Activated CD4-positive, CD25-positive, alpha-beta regulatory T cell treated with anti-CD3 and anti-CD28 coated beads, Interleukin-2, amount 50 U/mL, for 24 hours (primary cell): ENCODE results near the gene NMT1.
A peak's percentile ranks its signal among the peaks of the same experiment; 100 is the strongest.
"Not testable (repeated sequence)": the region's sequence is repeated elsewhere in the genome, so short reads cannot be mapped to it uniquely, and the experiment has no call there.

Experiments used
- ATAC-seq, 2 donors: fragments of 150-1000 bp; cut with Tn5 transposase; one replicate each; pipeline ENCODE4 v1.10.0; 2021; ENCODE audit warnings: mild to moderate bottlenecking in 1 of 2, moderate library complexity in 1 of 2

NMT1 gene

GRCh38 chr17:45123930-45124796 is 63.0 kb downstream of the NMT1 start:
- peak; percentile 74 to 80 for ATAC-seq

DNA sequence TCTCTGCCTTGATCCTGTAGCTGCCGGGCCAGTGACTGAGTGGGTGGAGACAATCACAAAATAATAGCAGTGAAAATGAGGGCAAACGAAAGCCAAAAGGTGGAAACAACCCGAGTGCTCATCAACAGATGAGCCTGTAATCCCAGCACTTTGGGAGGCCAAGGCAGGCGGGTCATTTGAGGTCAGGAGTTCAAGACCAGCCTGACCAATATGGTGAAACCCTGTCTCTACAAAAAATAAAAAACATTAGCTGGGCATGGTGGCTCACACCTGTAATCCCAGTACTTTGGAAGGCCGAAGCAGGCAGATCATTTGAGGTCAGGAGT is 63.6 kb downstream of the NMT1 start:
- not testable (repeated sequence) for ATAC-seq

DNA sequence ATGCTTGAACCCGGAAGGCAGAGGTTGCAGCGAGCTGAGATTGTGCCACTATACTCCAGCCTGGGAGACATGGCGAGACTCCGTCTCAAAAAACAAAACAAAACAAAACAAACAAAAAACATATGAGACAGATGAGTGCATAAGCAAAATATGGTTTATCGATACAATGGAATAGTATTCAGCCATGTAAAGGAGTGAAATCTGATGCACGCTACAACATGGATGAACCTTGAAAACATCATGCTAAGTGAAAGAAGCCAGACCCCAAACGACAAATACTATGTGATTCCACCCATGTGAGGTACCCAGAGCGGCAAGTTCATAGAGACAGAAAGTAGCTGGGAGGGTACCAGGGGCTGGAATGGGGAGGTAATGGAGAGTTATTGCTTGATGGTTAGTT is 64.4 kb downstream of the NMT1 start:
- no peak for ATAC-seq

DNA sequence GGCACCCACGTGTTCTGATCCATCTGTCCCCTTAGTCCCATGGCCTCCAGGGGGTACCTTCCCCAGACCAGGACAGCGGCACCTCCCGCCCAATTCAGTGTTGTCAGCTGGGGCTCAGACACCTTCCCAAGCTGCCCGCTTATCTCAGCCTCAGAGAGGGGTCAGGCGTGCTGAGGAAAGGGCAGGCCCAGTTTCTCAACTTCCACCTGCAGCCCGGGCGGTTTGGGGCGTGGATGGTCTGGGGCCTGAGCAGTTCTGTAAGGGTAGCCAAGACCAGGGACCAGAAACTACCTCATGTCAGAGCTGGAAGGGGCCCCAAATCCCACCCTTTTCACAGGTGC is 66.1 kb downstream of the NMT1 start:
- ATAC-seq: no peak

DNA sequence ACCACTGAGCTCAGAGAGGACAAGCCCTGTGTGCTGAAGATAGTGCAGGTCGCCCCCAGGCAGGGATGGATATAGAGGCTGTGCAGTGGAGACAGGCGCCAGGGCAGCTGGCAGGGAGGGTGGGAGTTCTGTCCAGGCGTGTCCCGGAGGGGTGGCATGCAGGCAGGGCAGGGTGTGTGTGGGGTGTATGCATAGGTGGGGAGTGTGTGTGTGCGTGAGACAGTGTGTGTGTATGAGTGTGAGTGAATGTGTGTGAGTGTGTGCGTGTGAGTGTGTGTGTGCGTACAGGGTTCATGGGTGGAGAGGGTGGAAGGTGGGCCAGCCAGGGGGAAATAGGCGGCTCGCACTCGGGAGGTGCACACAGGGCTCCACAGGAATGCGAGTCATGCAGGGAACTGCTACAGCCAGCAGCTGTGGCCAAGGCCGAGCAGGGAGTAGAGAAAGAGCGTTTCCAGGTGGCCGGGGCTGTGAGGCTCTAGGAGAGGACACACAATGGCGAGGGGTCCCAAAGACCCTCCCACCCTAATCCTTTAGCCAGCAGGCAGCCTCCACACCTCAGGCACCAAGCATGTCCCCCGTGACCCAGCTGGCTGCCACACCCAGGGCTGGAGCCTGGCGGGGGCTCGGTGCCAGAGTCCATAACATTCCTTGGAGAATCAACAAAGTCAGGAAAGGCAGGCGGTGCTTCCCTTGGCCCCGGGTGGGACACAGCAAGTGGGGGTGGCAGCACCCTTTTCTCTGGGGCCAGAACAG is 66.6 kb downstream of the NMT1 start:
- ATAC-seq: no peak

GRCh38 chr17:45128331-45128730 is 67.2 kb downstream of the NMT1 start:
- ATAC-seq: no peak

DNA sequence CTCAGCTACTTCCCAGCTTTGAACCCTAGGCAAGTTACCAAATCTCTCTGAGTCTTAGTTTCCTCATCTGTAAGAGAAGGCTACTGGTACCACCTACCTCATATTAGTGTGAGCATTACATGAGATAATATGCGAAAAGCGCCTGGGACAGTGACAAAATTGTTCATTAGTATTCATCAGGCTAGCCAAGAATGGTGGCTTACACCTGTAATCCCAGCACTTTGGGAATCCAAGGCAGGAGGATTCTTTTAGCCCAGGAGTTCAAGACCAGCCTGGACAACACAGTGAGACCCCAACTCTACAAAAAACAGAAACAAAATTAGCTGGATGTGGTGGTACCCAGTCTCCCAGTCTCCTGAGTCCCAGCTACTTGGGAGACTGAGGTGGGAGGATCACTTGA is 67.9 kb downstream of the NMT1 start:
- no peak for ATAC-seq

DNA sequence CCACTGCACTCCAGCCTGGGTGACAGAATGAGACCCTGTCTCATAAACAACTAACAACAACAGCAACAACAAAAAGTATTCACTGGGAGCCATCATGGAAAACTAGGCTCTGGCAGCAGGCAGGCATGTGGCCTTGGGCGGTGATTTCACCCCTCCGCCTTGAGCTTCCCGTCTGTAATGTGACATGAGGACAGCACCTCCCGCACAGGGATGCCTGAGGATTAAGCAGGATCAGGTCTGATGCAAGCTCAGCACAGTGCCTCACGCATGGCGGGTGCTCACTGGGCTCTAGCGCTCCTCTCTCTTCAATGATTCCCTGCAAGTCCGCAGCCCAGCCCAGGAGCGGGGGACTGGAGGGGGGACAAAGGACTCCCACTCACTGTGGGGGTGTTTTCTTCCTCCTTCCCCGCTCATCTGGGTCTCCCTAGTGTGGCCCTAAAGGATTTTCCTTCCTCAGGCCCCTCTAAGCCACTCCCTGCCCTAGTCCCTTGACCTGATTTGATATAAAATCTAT is 68.4 kb downstream of the NMT1 start:
- ATAC-seq: no peak

DNA sequence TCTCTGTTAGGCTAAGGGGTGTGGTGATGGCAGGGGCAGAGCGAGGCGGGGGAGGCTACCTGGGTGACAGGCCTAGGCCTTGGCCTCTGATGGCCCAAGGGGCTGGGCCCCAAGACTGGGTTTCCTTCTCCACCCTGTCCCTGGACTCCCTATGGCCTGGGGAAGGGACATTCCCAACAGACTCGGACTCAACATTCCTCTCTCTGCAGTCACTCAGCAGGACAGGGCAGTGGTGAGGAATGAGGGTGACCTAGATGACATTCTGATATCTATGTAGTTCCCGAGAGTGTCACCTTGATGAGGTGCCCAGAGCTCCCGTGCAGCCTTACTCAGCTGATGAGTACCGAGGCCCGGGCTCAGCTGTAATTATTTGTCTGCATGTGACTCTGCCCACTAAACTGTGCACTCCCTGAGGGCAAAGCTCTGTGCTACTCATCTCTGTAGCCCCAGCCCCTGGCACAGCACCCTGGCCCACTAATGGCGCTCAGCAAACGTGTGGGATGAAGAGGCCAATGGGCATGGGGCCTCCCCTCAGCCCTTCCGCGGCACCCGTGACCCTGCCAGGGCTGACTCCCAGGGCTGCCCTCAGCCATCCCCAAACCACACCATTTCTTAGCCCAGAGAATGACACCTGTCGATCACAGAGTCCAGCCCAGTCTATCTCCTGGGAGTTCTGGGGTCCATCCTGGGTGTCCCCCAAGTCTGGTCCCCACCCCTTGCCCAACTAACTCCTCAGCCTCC is 69.0 kb downstream of the NMT1 start:
- ATAC-seq: no peak

DNA sequence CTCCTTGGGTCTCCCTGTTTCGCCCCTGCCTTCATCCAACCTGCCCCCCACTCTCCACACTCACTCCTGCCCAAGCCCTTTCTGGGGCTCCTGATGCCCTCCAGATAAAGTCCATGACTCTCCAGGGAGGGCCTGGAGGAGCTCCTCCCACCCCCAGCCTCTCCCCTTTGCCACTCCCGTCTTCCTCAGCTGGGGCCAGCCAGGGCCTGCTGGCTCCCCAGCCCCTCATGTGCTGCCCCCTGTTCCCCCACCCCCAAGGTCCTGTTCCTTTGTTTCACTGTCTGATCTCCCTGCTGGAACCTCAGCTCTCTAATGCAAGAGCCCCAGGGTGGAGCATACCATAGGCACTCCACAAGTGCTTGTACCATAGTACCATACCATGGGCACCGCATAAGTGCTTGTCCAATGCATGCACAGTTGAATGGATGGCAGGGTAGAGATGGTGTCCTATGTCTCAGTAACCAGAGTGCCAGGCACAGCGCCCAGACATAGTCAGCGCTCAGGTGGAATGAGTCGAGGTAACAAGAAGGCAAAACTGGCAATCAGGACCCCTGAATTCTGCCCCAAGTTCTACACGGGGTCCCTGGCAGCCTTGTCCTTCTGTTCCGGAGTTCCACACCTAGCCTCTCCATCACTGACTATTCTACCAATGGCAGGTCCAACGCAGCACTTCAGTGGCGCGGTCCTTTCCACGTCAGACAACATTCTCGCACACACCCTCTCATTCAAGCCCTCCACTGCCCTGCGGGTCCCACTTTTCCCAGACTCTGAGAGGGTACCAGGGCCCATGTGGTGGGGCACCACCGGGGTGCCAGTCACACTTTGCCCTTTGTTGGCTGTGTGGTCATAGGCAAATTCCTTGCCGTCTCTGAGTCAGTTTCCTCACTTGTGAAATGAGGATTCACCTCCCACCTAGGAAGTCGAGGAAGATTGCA is 69.8 kb downstream of the NMT1 start:
- ATAC-seq: no peak

DNA sequence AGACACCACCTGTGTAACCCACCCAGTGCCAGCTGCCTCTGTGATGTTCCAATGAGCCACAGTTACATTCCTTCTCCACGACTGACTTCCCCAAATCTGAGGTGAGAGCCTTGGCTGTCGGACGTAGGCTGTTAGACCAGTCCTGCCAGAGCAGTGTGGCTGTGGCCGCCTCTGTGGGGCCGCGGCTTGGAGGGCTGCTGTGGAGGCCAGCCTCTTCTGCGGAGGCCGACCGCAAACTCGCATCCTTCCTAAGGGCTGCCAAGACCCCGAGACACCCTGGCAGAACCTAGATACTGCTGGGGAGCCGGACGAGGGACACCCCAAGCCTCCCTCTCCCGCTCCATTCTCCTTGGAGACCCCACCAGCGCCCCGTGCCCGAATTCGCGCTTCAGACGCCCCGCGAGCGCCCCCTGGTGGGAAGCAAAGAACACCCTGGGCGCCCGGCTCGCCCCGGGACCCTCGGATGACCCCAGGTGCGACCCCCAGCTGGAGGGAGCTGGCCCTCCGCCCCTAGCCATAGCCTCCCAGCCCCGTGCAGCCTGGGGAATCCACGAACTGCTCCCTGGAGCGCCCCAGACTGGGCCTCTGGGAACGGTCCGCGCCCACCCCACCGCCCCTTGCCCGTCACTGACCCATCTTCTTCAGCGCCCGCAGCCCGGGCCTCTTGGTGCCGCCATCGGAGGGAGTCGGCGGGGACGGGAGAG is 70.7 kb downstream of the NMT1 start:
- no peak for ATAC-seq

DNA sequence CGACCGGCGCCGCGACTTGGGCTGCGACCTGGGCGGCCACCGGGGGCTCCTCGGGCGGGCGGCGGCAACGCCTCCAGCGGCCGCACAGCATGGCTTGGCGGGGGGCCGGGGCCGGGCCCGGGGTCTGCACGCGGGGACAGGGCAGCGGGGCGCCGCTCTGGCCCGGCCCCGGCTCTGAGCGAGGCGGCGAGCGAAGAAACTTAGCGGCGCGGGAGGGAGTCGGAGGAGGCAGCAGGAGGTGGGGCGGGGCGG is 71.1 kb downstream of the NMT1 start, which contains the start of gene PLCD3:
PLCD3 (minus strand) TSS at position 196 of the 252 bp plus-strand sequence; CDS start at position 91, 105 bp downstream.
- peak; percentile 0 to 30 for ATAC-seq

- peak; percentile 26 to 30 for ATAC-seq
Observed at GRCh38 chr17:45132572-45133463, 71.7 kb downstream of the NMT1 start.

DNA sequence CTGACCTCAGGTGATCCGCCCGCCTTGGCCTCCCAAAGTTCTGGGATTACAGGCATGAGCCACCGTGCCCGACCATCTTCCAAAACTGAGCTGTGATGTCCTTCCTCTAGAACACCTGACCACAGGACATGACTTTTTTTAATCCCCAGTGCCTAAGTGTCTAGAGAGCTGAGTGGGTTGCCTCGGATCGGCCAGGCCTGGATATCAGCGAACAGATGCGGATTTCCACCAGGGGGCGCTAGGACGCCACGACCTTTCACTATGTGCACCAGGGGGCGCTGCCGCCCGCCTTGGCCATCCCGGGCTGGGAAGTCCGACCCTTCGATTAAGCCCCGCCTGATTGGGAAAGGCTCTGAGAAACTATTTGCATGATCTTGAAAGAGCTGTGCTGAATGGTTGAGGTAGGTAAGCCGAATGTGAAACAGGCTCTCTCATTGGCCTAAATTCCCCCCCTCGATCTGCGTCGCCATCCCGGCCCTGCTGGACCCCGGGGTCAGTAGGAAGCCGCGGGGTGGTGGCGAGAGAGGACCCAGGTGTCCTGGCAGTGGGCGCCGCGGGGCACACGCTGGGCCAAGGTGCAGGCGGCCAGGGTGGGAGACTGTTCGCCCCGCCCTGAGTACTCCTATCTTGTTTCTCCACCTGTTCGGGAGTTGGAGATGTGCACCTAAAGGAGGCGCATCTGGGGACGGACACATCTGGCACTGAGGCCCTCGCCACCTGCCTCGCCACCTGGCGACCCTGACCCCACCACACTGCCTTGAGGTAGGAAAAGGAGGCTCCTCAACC is 74.3 kb downstream of the NMT1 start, which contains the start of gene ACBD4:
ACBD4 (plus strand) TSS at position 496 of the 786 bp plus-strand sequence. CDS start 458 bp downstream, outside the sequence.
- peak; percentile 94 for ATAC-seq

DNA sequence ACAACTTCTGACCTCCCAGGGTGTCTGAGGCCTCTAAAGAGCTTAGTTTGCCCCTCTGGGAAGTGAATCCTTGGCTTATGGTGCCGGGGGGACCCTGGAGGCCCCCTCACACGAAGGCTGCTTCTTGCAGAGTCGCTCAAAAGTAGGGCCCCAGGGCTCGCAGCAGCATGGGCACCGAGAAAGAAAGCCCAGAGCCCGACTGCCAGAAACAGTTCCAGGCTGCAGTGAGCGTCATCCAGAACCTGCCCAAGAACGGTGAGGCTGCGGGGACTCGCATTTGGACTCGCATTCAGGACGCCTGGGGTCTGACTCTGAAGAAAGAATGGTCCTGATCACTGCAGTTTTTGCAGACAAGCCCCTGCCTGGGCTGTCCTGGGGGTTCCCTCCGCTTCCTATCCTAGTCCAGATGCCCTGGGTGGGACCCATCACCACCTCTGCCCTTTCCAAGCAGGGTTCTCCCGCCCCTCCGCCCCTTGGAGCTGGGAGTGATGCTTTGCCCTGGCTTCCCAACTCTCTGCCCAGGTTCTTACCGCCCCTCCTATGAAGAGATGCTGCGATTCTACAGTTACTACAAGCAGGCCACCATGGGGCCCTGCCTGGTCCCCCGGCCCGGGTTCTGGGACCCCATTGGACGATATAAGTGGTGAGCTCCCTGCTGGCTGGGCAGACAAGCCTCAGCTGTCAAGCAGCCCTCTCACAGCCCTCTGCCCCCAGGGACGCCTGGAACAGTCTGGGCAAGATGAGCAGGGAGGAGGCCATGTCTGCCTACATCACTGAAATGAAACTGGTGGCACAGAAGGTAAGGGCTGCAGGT is 75.1 kb downstream of the NMT1 start:
- ATAC-seq: no peak

GRCh38 chr17:45136846-45137560 is 75.9 kb downstream of the NMT1 start:
- ATAC-seq: no peak

- ATAC-seq: no peak
Observed at GRCh38 chr17:45137561-45138305, 76.6 kb downstream of the NMT1 start.
